WERI-Rb-1 (cell line): ENCODE measurements around the gene MED23.

Source experiments
- DNase-seq: peaks from one replicate; pipeline ENCODE4 v3.0.0-alpha.2; 2020
- H3K27ac ChIP-seq: fragments of 250-450 bp; sonication (Bioruptor Pico); 2 replicates; pipeline ENCODE4 v1.5.1; 2020; ENCODE audit warnings: mild to moderate bottlenecking, moderate library complexity
- H3K27me3 ChIP-seq: fragments of 250-450 bp; sonication (Bioruptor Pico); 2 replicates; pipeline ENCODE4 v1.5.1; 2021; ENCODE audit warnings: mild to moderate bottlenecking, low read depth, moderate library complexity; ENCODE audit not compliant: insufficient read depth, severe bottlenecking
- H3K36me3 ChIP-seq: fragments of 250-450 bp; sonication (Bioruptor Pico); 2 replicates; pipeline ENCODE4 v1.5.1; 2020; ENCODE audit warnings: mild to moderate bottlenecking, moderate library complexity
- H3K4me3 ChIP-seq: 2 replicates; pipeline ENCODE4 v1.5.1; 2011; ENCODE audit warnings: low read depth, mild to moderate bottlenecking, control low read depth, low read length
- H3K9me3 ChIP-seq: fragments of 250-450 bp; sonication (Bioruptor Pico); 2 replicates; pipeline ENCODE4 v1.5.1; 2021; ENCODE audit warnings: mild to moderate bottlenecking, moderate library complexity; ENCODE audit not compliant: severe bottlenecking
- TF ChIP-seq, protein P1 (sequence below): IDR thresholded peaks from 2 replicates; pipeline ENCODE4 v1.5.1; 2011; ENCODE audit warnings: low read depth, mild to moderate bottlenecking, control low read depth, inconsistent platforms, low read length

Gene MED23

DNA sequence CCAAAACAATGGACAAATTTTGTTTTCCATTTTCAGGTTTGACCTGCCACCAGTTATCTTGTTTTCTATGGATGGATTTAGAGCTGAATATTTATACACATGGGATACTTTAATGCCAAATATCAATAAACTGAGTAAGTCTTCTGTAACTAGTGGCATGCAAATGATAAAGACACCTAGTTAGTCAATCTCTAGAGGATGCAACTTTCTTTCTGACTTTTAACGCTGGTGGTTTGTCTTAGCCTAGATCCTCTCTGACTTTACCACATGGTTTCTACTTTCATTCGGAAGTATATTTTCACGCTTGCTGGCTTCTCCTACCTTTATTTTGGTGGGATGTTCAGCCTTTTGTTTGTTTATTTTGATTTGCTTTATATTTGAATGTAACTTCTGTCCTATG lies 30.2 kb upstream of the MED23 start:
- H3K4me3 ChIP-seq = no peak overlapping the region
- DNase-seq = no peak
- TF ChIP-seq, protein P1, sequence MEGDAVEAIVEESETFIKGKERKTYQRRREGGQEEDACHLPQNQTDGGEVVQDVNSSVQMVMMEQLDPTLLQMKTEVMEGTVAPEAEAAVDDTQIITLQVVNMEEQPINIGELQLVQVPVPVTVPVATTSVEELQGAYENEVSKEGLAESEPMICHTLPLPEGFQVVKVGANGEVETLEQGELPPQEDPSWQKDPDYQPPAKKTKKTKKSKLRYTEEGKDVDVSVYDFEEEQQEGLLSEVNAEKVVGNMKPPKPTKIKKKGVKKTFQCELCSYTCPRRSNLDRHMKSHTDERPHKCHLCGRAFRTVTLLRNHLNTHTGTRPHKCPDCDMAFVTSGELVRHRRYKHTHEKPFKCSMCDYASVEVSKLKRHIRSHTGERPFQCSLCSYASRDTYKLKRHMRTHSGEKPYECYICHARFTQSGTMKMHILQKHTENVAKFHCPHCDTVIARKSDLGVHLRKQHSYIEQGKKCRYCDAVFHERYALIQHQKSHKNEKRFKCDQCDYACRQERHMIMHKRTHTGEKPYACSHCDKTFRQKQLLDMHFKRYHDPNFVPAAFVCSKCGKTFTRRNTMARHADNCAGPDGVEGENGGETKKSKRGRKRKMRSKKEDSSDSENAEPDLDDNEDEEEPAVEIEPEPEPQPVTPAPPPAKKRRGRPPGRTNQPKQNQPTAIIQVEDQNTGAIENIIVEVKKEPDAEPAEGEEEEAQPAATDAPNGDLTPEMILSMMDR = no peak
- H3K27ac ChIP-seq = no peak overlapping the region
- H3K36me3 ChIP-seq = no peaks in the 10 kb centered on the region
- H3K9me3 ChIP-seq = no peaks in the 10 kb centered on the region
- no peaks in the 10 kb centered on the region for H3K27me3 ChIP-seq

DNA sequence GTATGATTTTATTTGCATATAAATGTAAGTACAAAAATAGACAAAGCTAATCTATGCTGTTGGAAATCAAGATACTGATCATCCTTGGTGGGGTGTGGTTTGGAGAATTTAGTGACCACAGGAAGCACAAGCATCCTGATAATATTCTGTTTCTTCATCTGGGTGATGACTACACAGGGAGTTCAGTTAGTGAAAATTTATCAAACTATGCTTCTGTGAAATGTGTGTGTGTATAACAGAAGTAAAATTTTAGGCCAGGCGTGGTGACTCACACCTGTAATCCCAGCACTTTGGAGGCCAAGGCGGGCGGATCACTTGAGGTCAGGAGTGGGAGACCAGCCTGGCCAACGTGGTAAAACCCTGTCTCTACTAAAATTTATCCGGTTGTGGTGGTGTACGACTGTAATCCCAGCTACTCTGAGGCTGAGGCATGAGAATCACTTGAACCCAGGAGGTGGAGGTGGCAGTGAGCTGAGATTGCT lies 29.6 kb upstream of the MED23 start:
- no peak overlapping the region for H3K4me3 ChIP-seq
- H3K36me3 ChIP-seq = no peaks in the 10 kb centered on the region
- TF ChIP-seq, protein P1 = no peak
- no peaks in the 10 kb centered on the region for H3K9me3 ChIP-seq
- no peak for DNase-seq
- no peak overlapping the region for H3K27ac ChIP-seq
- no peaks in the 10 kb centered on the region for H3K27me3 ChIP-seq

DNA sequence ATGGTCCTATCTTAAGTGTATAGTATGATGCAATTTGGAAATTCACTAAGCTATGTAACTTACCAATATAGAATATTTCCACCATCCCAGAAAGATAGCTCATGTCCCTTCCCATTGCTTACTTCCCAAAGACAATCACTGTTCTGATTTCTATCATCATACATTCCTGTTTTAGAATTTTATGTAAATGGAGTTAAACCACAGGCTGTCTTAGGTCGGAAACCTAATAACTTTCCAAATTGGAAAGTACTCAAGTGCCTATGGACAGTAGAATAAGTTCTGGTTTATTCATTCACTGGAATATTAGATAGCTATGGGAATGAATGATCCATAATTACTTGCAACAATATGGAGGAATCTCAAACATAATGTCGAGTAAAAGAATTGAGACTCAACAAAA lies 29.2 kb upstream of the MED23 start:
- H3K27me3 ChIP-seq = no peaks in the 10 kb centered on the region
- TF ChIP-seq, protein P1 = no peak
- no peak overlapping the region for H3K4me3 ChIP-seq
- no peaks in the 10 kb centered on the region for H3K9me3 ChIP-seq
- DNase-seq = no peak
- no peak overlapping the region for H3K27ac ChIP-seq
- no peaks in the 10 kb centered on the region for H3K36me3 ChIP-seq

DNA sequence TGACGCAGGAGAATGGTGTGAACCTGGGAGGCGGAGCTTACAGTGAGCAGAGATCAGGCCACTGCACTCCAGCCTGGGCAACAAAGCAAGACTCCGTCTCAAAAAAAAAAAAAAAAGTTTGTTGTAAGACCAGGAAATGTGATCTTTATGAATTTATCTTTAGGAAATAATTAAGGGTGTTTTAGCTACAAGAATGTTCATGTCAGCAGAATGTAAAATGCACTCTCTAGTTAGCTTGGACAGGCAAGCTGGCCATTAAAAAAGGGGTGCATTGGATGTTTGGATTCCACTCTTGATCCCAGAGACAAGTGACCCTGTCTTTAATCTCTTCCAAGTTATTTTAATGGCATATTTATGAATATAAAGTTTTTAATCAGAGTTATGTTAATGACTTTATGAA lies 28.6 kb upstream of the MED23 start:
- no peak overlapping the region for H3K4me3 ChIP-seq
- H3K36me3 ChIP-seq = no peaks in the 10 kb centered on the region
- no peaks in the 10 kb centered on the region for H3K9me3 ChIP-seq
- DNase-seq = no peak
- no peak overlapping the region for H3K27ac ChIP-seq
- H3K27me3 ChIP-seq = no peaks in the 10 kb centered on the region
- TF ChIP-seq, protein P1 = no peak

DNA sequence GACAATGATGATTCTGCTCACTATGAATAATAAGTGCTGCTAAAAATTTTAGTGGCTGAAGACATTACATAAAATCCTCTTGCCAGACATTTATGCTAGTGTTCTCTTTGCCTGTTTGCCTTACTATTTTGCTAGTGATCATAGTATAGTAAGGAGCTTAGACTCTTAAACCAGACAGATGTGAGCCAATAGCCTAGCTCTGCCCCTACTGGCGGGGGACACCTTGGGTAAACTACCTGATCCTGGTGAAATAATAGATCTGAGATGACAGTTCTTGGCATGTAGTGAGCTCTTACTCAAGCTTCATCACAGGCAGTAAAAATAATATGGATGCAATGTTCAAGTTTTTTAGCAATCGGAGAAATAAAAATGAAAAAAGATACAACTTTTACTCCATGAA lies 27.9 kb upstream of the MED23 start:
- DNase-seq = no peak
- H3K4me3 ChIP-seq = no peak overlapping the region
- no peaks in the 10 kb centered on the region for H3K27me3 ChIP-seq
- no peaks in the 10 kb centered on the region for H3K36me3 ChIP-seq
- TF ChIP-seq, protein P1 = no peak
- no peaks in the 10 kb centered on the region for H3K9me3 ChIP-seq
- no peak overlapping the region for H3K27ac ChIP-seq

DNA sequence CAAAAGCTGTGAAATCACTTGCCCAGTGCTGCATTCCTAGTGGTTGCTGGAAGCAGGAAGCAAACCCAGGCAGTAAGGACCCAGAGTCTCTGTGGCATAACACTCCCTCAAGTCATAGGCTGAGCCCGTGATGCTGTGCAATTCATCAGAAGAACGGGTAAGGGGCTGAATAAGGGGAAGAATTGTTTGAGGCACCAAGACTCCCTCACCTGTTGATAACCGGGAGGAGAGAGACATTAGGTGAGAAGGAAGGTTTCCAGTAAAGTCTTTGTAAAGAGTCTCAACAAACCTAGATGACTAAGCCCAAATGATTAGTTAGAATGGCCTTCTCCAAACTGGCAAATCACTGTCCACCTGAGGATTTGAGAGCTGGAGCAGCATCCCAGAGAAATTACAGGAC lies 27.3 kb upstream of the MED23 start:
- H3K9me3 ChIP-seq = no peaks in the 10 kb centered on the region
- TF ChIP-seq, protein P1 = no peak
- no peak for DNase-seq
- H3K27ac ChIP-seq = no peak overlapping the region
- no peaks in the 10 kb centered on the region for H3K27me3 ChIP-seq
- H3K4me3 ChIP-seq = no peak overlapping the region
- H3K36me3 ChIP-seq = no peaks in the 10 kb centered on the region
